ENCODE data around the gene IL17C.
A peak's percentile ranks its signal among the peaks of the same experiment; 100 is the strongest.
"Not testable (repeated sequence)": the region's sequence is repeated elsewhere in the genome, so short reads cannot be mapped to it uniquely, and the experiment has no call there.

Gene IL17C

DNA sequence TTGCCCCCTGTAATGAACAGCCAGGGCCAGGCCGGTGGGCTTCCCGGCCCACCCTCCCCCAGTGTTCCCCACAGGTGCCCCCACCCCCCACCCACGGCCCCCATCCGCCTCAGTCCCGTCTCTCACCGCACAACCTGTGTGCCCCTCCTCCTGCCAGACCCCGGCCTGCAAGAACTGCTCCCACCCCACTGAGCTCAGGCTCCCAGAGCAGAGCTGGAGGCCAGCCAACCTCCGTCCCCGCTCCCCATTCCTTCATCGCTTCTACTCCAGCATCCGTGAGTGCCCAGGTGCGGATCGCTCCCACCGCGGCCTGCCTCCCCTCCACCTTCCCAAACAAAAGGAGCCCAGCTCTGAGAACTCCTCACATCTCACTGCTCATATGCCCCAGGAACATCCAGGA is 20.3 kb downstream of the IL17C start:
- no peak for DNase-seq (ENCODE audit: low read depth)

DNA sequence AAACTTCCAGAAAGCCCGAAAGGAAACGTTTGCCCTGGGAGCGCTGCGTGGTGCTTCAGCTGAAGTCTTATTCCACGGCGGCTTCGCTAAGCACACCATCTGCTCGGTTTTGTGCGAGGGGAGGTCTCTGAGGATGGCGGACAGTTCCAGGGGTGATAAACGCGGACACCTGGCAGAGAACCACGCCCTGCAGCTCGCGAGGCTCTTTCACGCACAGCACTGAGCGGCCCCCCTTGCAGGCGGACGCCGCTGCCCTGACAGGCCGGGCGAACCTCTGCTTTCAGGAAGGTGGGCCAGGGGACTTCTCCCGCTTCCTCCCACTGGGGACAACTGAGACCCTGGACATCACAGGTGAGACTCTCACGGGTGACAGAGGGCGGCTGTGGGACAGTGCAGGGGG is 20.8 kb downstream of the IL17C start:
- DNase-seq (ENCODE audit: low read depth): no peak

GRCh38 chr16:88661468-88661867 is 23.1 kb downstream of the IL17C start:
- DNase-seq (ENCODE audit: low read depth): no peak

DNA sequence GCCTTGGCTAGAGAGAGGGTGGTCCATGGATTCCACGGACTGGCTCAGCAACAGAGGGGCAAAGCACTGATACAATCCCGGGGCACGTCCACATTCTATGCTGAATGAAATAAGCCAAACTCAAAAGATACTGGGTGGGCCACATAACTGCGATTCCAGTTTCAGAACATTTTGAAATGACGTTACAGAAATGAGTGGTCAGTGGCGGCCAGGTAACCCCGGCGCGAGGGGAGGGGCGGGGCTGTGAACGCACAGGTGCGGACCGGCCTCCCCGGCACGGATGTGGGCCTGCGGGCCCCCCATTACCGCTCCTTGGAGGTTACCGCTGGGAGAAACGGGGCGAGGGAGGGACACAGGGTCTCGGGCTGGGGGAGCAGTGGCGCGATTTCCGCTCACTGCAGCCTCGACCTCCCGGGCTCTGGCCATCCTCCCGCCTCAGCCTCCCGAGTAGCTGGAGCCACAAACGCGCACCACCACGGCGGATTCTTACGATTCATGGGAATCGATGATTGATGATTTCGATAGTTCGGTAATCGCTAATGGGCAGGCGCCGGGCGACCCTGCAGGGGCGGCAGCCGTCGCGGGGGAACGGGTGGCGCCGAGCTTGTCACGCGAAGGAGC is 24.0 kb downstream of the IL17C start:
- no peak for DNase-seq (ENCODE audit: low read depth)

DNA sequence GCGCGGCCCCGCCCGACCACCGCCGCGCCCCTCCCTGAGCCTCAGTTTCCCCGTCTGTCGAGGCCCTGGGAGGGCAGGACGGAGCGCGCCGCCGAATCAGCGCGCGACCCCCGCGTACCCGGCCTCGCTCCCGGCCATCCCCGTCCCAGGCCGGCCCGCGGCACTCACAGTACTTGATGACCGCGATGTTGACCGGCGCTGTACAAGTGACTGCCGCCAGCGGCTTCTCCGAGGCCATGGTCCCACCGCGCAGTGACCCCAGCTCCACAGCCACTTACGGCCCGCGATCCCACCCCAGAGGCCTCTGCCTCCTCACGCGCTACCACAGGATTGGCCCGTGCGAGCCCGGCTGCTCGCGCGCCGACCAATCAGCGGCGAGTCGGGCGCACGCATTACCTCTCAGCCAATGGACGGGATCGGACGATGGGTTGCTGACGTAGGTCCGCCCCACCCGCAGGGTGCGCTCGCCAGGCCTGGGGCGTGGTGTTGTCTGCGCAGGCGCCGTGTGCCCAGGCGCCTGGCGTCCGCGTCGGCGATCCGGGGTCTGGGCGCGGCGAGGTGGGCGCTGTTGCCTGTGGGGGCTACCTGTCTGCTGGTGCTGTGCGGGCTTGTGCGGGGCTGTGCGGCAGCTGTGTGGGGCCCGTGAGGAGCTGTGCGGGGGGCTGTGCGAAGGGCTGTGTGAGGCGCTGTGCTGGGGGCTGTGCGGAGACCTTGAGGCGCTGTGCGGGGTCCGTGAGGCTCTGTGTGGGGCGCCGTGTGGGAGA is 24.7 kb downstream of the IL17C start, which contains the start of gene MVD:
Gene MVD (minus strand): TSS at position 249 of the 764 bp plus-strand sequence. CDS start 11 bp downstream, at position 238.
- peak; percentile 95 for DNase-seq (ENCODE audit: low read depth)

DNA sequence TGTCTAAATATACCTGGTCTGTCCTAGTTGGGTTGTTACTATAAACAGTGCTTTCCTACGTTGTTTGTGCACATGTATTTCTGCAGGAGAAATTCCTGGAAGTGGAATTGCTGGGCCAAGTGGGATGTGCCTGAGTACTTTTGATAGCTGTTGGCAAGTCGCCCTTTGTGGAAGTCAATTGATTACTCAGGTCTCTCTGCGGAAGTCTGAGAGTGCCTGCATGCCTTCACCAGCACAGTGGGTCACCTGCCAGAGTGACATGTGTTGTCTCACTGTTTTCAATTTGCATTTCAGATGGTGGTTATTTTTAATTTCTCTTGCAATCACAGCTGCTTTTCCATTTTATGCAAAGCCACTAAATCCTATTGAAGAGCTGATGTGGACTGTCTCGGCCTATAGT is 26.8 kb downstream of the IL17C start:
- no peak for DNase-seq (ENCODE audit: low read depth)

DNA sequence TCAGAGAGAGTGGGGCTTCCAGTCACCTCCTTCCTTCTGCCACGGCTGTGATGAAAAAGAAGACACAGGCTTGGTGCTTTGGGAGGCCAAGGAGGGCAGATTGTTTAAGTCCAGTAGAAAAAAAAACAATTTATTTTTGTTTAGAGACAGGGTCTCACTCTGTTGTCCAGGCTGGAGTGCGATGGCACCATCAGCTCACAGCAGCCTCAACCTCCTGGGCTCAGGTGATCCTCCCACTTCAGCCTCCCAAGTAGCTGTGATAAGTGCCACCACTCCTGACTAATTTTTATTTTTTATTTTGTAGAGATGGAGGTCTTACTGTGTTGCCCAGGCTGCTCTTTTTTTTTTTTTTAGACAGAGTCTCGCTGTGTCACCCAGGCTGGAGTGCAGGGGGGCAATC is 27.2 kb downstream of the IL17C start:
- DNase-seq (ENCODE audit: low read depth): no peak

DNA sequence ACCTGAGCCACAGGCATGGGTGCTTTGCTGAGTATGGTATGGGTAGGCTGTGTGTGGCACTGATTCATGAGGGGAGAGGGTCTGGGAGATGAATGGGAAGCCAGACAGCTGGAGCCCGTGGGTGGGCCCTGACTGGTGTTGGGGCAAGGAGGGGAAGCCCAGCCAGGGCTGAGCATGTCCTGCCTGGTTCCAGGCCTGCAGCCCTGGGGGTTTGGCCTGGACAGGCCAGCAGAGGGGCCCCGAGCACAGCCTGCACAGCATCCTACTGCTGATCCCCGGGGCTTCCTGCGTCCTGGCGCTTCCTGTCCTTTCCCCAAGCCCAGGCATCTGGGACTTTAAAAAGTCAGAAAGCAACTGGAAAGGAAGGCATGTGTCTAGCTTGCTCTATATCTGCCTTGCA is 29.1 kb downstream of the IL17C start:
- no peak for DNase-seq (ENCODE audit: low read depth)

GRCh38 chr16:88669493-88669892 is 31.1 kb downstream of the IL17C start:
- DNase-seq (ENCODE audit: low read depth): not testable (repeated sequence)

DNA sequence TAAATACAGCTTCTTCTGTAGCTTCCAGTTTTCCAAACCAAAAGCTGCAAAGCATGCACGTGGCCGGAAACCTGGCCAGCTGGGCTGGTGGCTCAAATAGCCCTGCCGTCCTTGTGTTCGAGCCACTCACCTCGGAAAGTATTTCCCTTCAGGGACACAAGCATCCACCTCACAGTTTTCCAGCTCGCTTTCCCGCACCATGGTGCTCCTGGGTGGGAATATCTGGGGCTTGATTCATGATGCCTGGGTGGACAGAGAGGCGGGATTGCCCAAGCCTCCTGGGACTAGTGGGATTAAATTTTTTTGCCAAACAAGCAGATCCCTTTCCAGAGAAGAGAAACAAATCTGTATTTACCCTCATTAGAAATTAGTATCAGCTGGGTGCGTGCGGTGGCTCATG is 31.6 kb downstream of the IL17C start:
- DNase-seq (ENCODE audit: low read depth): peak; percentile 61

GRCh38 chr16:88671806-88672205 is 33.4 kb downstream of the IL17C start:
- no peak for DNase-seq (ENCODE audit: low read depth)

DNA sequence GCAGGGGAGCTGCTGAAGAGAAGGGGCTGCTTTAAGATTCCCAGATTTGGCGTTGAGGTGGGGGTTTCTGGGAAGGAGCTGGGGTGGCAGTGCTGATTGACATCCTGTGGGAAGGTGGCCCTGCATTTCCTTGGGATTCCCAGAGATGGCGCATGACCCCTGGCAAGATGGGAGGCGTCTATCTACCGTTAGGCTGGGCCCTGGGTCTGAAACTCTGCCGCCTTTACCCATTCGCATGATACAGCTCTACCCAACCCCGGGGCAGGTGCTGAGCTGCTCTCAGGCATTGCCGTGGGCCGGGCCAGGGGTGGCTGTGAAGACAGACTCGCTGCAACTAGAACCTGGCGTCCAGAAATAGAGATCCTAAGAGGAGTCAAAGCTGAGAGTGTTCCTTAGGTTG is 34.4 kb downstream of the IL17C start:
- DNase-seq (ENCODE audit: low read depth): no peak

DNA sequence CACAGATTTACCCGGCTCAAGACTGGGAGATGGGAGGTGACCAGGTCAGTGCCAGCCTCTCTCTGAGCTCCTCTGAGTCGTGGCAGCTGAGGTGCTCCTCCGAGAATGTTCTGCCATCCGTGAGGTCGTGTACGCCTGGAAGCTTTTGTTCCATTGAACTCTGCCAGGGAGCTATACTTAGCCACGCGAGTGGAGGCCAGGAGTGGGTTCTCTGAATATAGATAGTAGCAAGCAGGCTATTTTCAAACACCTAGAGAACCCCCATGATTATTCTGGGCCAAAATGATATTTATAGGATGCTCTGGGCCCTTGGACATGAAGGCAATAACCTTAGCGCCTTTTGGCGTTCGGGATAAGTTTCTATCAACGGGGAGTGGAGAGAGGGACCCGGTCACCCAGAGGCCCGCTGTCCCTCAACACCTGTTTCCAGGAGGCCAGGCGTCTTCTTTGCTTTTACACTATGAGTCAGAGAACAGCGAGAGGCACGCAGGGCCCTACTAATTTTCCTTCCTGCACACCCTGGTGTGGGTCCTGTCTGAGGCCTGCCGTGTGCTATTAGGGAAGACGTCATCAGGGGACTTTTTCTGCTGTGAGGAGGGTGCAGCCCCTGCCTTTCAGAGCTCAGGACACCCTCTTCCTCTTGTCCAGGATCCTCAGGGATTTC is 35.5 kb downstream of the IL17C start:
- DNase-seq (ENCODE audit: low read depth): no peak

DNA sequence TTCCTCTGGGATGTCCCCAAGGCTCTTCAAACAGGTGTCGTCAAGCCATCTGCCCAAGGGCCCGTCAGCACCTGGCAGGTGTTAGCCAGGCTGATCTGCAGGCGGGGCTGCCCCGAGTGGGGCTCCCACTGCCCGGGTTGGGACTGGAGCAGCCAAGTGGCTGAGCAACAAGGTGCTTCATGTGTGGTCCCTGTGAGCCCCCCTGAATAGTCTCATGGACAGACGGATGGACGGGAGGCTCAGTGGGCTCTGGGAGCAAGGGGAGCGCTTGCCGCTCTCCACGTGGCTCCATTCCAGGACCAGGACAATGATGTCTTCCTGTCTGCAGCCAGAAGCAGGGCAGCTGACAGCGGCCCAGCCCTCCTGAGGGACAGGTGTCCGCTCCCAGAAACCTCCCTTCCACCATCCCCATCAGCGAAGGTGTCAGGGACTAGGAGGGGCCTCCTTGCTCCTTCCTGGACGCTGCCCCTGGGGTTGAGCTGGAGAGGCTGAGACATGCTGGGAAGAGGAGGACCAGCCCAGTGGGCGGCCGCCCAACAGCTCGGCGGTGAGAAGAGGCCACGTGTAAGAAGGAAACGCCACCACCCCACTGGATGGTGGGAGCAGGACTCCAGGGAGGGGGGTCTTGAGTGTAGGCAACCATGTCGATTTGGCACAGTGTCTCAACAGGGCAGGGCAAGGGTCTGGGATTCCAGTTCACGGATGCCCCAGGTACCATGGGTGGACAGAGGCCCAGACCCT is 38.3 kb downstream of the IL17C start:
- no peak for DNase-seq (ENCODE audit: low read depth)

DNA sequence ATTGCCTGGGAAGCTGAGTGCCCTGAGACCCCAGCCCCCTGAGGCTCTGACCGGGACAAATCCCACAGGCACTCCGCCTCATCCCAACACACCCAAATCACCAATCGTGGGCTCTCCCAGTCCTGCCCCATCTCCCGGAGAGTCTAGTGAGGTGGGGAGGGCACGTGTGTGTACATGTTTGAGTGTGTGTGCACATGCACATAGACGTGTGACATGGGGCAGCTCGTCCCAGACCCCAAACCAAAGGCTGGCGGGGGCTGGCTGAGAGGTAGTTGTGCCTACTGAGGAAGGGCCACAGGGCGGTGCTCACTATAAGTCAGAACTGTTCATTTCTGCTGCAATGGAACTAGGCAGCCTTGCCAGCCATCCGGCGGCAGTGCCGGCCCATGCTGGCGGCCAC is 39.3 kb downstream of the IL17C start:
- DNase-seq (ENCODE audit: low read depth): no peak

DNA sequence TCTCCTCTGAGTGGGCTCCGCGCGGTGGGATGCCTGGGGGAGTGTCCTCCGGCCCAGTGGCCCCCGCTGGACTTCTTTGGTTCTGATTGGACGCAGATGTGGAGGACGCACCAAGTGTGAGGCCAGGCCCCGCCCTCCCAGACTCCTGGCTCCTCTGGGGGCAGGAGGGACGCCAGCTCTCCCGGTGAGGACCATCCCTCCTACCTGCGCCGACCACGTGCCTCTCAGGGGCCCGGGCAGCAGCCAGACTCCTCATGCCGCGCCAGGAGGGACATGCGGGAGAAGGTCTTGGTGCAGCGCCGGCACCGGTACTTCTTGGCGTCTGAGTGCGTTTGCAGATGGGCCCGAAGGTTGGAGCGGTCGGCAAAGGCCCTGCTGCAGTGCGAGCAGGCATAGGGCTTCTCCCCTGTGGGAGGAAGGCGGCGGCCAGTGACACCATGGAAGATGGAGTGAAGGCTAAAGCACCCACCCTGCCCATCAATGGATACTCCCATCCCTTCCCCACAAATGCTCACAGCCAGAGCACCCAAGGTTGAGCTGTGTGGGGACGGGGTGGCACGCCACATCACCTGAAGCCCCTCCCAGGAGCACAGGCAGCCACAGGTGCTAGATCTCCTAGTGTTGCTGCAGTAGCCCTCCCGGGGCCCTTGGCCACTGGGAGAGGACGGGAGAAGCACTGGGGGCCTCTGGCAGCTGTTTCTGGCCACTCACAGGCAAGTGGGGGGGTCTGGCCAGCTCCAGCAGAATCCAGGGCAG is 40.0 kb downstream of the IL17C start:
- no peak for DNase-seq (ENCODE audit: low read depth)

DNA sequence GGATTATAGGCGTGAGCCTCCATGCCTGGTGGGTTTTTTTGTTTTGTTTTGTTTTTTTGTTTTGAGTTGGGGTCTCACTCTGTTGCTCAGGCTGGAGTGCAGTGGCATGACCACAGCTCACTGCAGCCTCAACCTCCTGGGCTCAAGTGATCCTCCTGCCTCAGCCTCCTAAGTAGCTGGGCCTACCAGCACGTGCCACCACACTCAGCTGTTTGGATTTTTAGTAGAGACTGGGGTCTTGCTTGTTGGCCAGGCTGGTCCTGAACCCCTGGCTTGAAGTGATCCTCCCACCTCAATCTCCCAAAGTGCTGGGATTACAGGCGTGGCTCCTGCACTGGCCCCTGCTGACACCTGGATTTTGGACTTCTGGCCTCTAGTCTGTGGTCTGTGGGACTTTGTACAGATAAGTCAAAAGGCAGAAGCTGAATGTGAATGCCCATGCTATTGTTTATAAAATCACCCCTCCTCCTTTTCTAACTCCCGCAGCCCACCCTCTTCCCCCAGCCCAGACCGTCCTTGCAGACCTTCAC is 42.2 kb downstream of the IL17C start:
- no peak for DNase-seq (ENCODE audit: low read depth)

DNA sequence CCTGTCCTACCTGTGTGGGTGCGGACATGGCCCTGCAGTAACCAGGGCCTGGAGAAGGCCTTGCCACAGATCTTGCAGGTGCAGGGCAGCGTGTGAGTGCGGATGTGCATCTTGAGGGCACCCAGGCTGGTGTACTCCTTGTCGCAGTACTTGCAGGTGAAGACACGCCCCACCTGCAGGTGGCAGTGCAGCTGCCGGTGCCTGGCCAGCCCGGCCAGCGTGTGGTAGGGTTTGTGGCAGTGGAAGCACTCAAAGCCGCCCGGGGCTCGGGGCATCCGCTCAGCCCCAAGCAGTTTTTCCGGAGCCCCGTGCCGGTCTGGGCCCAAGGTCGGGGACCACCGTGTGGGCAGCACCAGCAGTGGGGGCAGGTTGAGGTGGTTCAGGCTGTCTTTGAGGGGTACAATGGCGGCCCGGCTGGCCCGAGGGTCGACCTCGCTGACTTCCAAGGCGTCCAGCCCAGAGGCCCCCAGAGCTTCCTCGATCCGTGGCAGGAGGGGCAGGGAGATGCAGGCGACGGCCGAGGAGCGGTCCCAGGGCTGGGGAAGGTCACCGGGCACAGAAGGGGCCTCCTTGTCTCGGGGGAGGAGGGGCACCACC is 42.8 kb downstream of the IL17C start:
- DNase-seq (ENCODE audit: low read depth): no peak

- no peak for DNase-seq (ENCODE audit: low read depth)
Observed at GRCh38 chr16:88681709-88682451, 43.5 kb downstream of the IL17C start.

DNA sequence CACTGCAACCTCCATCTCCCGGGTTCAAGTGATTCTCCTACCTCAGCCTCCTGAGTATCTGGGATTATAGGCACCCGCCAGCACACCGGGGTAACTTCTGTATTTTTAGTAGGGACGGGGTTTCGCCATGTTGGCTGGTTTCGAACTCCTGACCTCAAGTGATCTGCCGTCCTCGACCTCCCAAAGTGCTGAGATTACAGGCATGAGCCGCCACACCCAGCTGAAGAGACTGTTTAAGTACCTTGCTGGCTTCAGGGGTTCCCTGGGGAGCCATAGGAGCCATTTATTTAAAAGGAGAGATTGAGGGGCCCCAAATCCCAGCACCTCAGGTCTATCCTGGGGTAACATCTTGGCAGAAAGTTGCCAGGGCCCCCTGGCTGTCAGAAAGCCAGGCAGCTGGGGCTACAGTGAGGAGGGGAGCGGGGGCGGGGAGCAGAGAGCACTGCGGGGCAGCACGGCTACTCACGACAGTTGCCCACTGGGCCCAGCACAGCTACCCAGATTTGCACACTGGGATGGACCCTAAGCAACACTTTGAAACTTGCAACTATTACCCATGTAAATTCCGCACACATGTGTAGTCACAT is 46.3 kb downstream of the IL17C start:
- no peak for DNase-seq (ENCODE audit: low read depth)

Measured in stromal cell of bone marrow (primary cell).